Endothelial cell (in vitro differentiated cells): ENCODE data around the gene UQCRFS1. TPM values are rescaled to one million over a fixed set of nuclear protein-coding genes. Genes with fewer than 3 reads are reported as not detected.
"Not testable (repeated sequence)": the region's sequence is repeated elsewhere in the genome, so short reads cannot be mapped to it uniquely, and the experiment has no call there.

Experiments used
- DNase-seq: peaks from one replicate; pipeline ENCODE4 v3.0.0; 2021; ENCODE audit warnings: low spot score
- H3K27ac Mint-ChIP-seq: one replicate; pipeline ENCODE4 v1.8.0; 2021; ENCODE audit warnings: mixed read lengths, inconsistent platforms; ENCODE audit not compliant: unreplicated experiment
- H3K27me3 Mint-ChIP-seq: one replicate; pipeline ENCODE4 v1.8.0; 2021; ENCODE audit warnings: mild to moderate bottlenecking, moderate library complexity, mixed read lengths, inconsistent platforms; ENCODE audit not compliant: unreplicated experiment
- H3K36me3 Mint-ChIP-seq: one replicate; pipeline ENCODE4 v1.8.0; 2021; ENCODE audit warnings: mild to moderate bottlenecking, low read depth, mixed read lengths, inconsistent platforms; ENCODE audit not compliant: unreplicated experiment
- H3K4me1 Mint-ChIP-seq: one replicate; pipeline ENCODE4 v1.8.0; 2021; ENCODE audit warnings: mild to moderate bottlenecking, mixed read lengths, inconsistent platforms; ENCODE audit not compliant: unreplicated experiment
- H3K4me3 Mint-ChIP-seq: one replicate; pipeline ENCODE4 v1.8.0; 2021; ENCODE audit warnings: mild to moderate bottlenecking, mixed read lengths, inconsistent platforms; ENCODE audit not compliant: unreplicated experiment
- H3K9me3 Mint-ChIP-seq: one replicate; pipeline ENCODE4 v1.8.0; 2021; ENCODE audit warnings: mixed read lengths, inconsistent platforms; ENCODE audit not compliant: unreplicated experiment
- CTCF ChIP-seq: fragments of 200-600 bp; sonication (generic); IDR thresholded peaks from one replicate; pipeline ENCODE4 v1.5.0; 2021; ENCODE audit warnings: antibody characterized with exemption; ENCODE audit not compliant: unreplicated experiment
- total RNA-seq: library from RNA; stranded (reverse); fragmentation: NEBNext Ultra II Directional; extraction: Animal tissue kit (Norgen Biotek cat#: 25700); gene quantifications from one replicate; pipeline ENCODE4 v1.2.1, GENCODE V29; 2021; ENCODE audit not compliant: unreplicated experiment

Gene UQCRFS1
- total RNA-seq, 1 donor from 2014 or later: 32.6 TPM

GRCh38 chr19:29216021-29216420 lies 3.1 kb upstream of the UQCRFS1 start:
- DNase-seq: no peak
- Mint-ChIP-seq H3K4me1 (peaks cover 17% of the 10 kb centered on the region), H3K27me3 (peaks cover 11% of the 10 kb centered on the region), H3K4me3 (no peak overlapping the region), H3K9me3 (no peaks in the 10 kb centered on the region), H3K36me3 (peaks cover 10% of the 10 kb centered on the region), H3K27ac (no peak overlapping the region)
- no peak for TF ChIP-seq CTCF

- no peak for TF ChIP-seq CTCF
- Mint-ChIP-seq H3K4me3 (no peak overlapping the region), H3K27me3 (peaks cover 11% of the 10 kb centered on the region), H3K36me3 (peaks cover 10% of the 10 kb centered on the region), H3K9me3 (no peaks in the 10 kb centered on the region), H3K27ac (no peak overlapping the region), H3K4me1 (peaks cover 17% of the 10 kb centered on the region)
- no peak for DNase-seq
Measured at GRCh38 chr19:29215322-29215845, 2.4 kb upstream of the UQCRFS1 start.

GRCh38 chr19:29214411-29214810 lies 1.5 kb upstream of the UQCRFS1 start:
- Mint-ChIP-seq H3K4me1 (peaks cover 23% of the 10 kb centered on the region), H3K36me3 (peaks cover 10% of the 10 kb centered on the region), H3K4me3 (no peak overlapping the region), H3K27ac (no peak overlapping the region), H3K27me3 (peaks cover 11% of the 10 kb centered on the region), H3K9me3 (no peaks in the 10 kb centered on the region)
- TF ChIP-seq CTCF: no peak
- no peak for DNase-seq

- TF ChIP-seq CTCF: no peak
- Mint-ChIP-seq H3K4me3 (peak overlapping the region; percentile 93), H3K27me3 (peaks cover 7% of the 10 kb centered on the region), H3K36me3 (peaks cover 10% of the 10 kb centered on the region), H3K4me1 (peaks cover 22% of the 10 kb centered on the region), H3K9me3 (no peaks in the 10 kb centered on the region), H3K27ac (peak overlapping the region; percentile 97)
- DNase-seq: no peak
Measured at GRCh38 chr19:29212356-29212647, 649 bp downstream of the UQCRFS1 start.

GRCh38 chr19:29211562-29212355 lies 1.2 kb downstream of the UQCRFS1 start:
- H3K9me3 Mint-ChIP-seq: no peaks in the 10 kb centered on the region
- TF ChIP-seq CTCF: no peak
- peak overlapping the region; percentile 93 for H3K4me3 Mint-ChIP-seq
- DNase-seq: no peak
- H3K4me1 Mint-ChIP-seq: peaks cover 22% of the 10 kb centered on the region
- H3K27me3 Mint-ChIP-seq: peaks cover 5% of the 10 kb centered on the region
- H3K27ac Mint-ChIP-seq: peak overlapping the region; percentile 97
- peaks cover 10% of the 10 kb centered on the region for H3K36me3 Mint-ChIP-seq

- not testable (repeated sequence) for H3K27me3 Mint-ChIP-seq, H3K9me3 Mint-ChIP-seq, DNase-seq, H3K27ac Mint-ChIP-seq
- Mint-ChIP-seq H3K4me1 (peaks cover 22% of the 10 kb centered on the region), H3K36me3 (peaks cover 10% of the 10 kb centered on the region), H3K4me3 (peak overlapping the region; percentile 93)
Measured at GRCh38 chr19:29211041-29211440, 1.9 kb downstream of the UQCRFS1 start.

GRCh38 chr19:29210502-29210901 lies 2.4 kb downstream of the UQCRFS1 start:
- DNase-seq, H3K27ac Mint-ChIP-seq, H3K27me3 Mint-ChIP-seq, H3K9me3 Mint-ChIP-seq: not testable (repeated sequence)
- Mint-ChIP-seq H3K36me3 (peaks cover 10% of the 10 kb centered on the region), H3K4me3 (peak overlapping the region; percentile 48), H3K4me1 (peaks cover 22% of the 10 kb centered on the region)
